GM12878 (cell line): ENCODE measurements around the gene TMSB10. TPM values are rescaled to one million over a fixed set of nuclear protein-coding genes. Genes with fewer than 3 reads are reported as not detected.

Experiments
- ATAC-seq: fragments of 200-7000 bp; cut with Tn5 transposase; 3 replicates; pipeline ENCODE4 v1.9.1; 2020; ENCODE audit warnings: mild to moderate bottlenecking, moderate library complexity
- BruUV-seq: library from RNA; stranded (reverse); fragments of 400-500 nt; replicated peaks from 2 replicates; lab custom pipeline; 2021; lab: Mats Ljungman, UMichigan
- CTCF ChIA-PET: fragments of 300-600 bp; sonication (Branson Sonifier 250); formaldehyde crosslinking; extraction: SDS; loops from one replicate; lab custom pipeline; 2021; ENCODE audit warnings: inconsistent platforms; lab: Yijun Ruan, JAX
- POLR2A ChIA-PET: fragments of 350-600 bp; formaldehyde crosslinking; extraction: SDS; loops from one replicate; lab custom pipeline; 2021; ENCODE audit warnings: inconsistent platforms; lab: Charles Lee
- RAD21 ChIA-PET: fragments of 300-600 bp; sonication (Branson Sonifier 250); formaldehyde crosslinking; loops from one replicate; lab custom pipeline; 2023; ENCODE audit warnings: antibody characterized with exemption; ENCODE audit not compliant: unreplicated experiment; lab: Charles Lee
- SMC1A ChIA-PET: fragments of 300-600 bp; sonication (Branson Sonifier 250); formaldehyde crosslinking; loops from one replicate; lab custom pipeline; 2023; ENCODE audit not compliant: unreplicated experiment, uncharacterized antibody; lab: Charles Lee
- DNase-seq: peaks from one replicate; pipeline ENCODE4 v3.0.0-alpha.2; 2011; ENCODE audit warnings: low read depth, low spot score
- FAIRE-seq: peaks from 3 replicates; lab custom pipeline; 2011; peaks lifted over from hg19 to GRCh38; lab: Jason Lieb, UNC
- H2AFZ ChIP-seq: 2 replicates; pipeline ENCODE4 v1.6.0; 2011; ENCODE audit warnings: low read depth, low read length, control low read depth; ENCODE audit not compliant: control insufficient read depth
- H3K27ac ChIP-seq: 2 replicates; pipeline ENCODE4 v1.5.1; 2011; ENCODE audit warnings: control low read depth; ENCODE audit not compliant: control insufficient read depth, insufficient read depth
- H3K27me3 ChIP-seq, 2 experiments: replicated peaks in 1 of 2; 2 replicates each; pipeline versions ENCODE4 v1.6.0 to v1.6.1; 2011; ENCODE audit warnings: low read length in 1 of 2; ENCODE audit not compliant: control insufficient read depth in 2 of 2, insufficient read depth in 2 of 2
- H3K36me3 ChIP-seq, 2 experiments: 2 replicates each; pipeline ENCODE4 v1.5.1; 2011; ENCODE audit warnings: low read length in 1 of 2; ENCODE audit not compliant: control insufficient read depth in 2 of 2, insufficient read depth in 2 of 2
- H3K4me1 ChIP-seq: 2 replicates; pipeline ENCODE4 v1.6.1; 2011; ENCODE audit warnings: mild to moderate bottlenecking, low read length, moderate library complexity, mixed read lengths; ENCODE audit not compliant: control insufficient read depth, insufficient read depth
- H3K4me2 ChIP-seq: 2 replicates; pipeline ENCODE4 v1.6.0; 2011; ENCODE audit warnings: control low read depth; ENCODE audit not compliant: control insufficient read depth, insufficient read depth
- H3K4me3 ChIP-seq: fragments of 200-600 bp; sonication (generic); 2 replicates; pipeline ENCODE4 v1.5.1; 2016
- H3K79me2 ChIP-seq: 2 replicates; pipeline ENCODE4 v1.6.0; 2011; ENCODE audit warnings: low read length; ENCODE audit not compliant: control insufficient read depth, insufficient read depth
- H3K9ac ChIP-seq: 2 replicates; pipeline ENCODE4 v1.8.0; 2011; ENCODE audit warnings: low read length, control low read depth, mixed read lengths; ENCODE audit not compliant: control insufficient read depth, insufficient read depth
- H3K9me3 ChIP-seq: replicated peaks from 3 replicates; pipeline ENCODE4 v1.5.1; 2011; ENCODE audit warnings: mild to moderate bottlenecking, low read length; ENCODE audit not compliant: control insufficient read depth, insufficient read depth
- H4K20me1 ChIP-seq: 2 replicates; pipeline ENCODE4 v1.6.0; 2011; ENCODE audit not compliant: control insufficient read depth, insufficient read depth
- ASH2L ChIP-seq: fragments of 300-600, 200-600 bp; sonication (generic); IDR thresholded peaks from 2 replicates; pipeline ENCODE4 v1.6.1; 2017; ENCODE audit warnings: low read depth, mild to moderate bottlenecking, borderline replicate concordance
- BCL11A ChIP-seq: IDR thresholded peaks from 2 replicates; pipeline ENCODE4 v1.6.1; 2011; ENCODE audit warnings: low read depth, low read length
- CHD2 ChIP-seq: IDR thresholded peaks from 2 replicates; pipeline ENCODE4 v1.6.1; 2011; ENCODE audit warnings: low read depth, low read length, improper control_type of control experiment, borderline replicate concordance
- MEF2A ChIP-seq: IDR thresholded peaks from 2 replicates; pipeline ENCODE4 v1.6.1; 2011; ENCODE audit warnings: low read depth, mild to moderate bottlenecking, low read length, moderate library complexity; ENCODE audit not compliant: insufficient read depth
- NFYB ChIP-seq: IDR thresholded peaks from 2 replicates; pipeline ENCODE4 v1.6.1; 2011; ENCODE audit warnings: low read depth, mild to moderate bottlenecking, low read length, improper control_type of control experiment, moderate library complexity; ENCODE audit not compliant: insufficient read depth
- RAD51 ChIP-seq: fragments of 450-650 bp; IDR thresholded peaks from 2 replicates; pipeline ENCODE4 v1.6.1; 2016; ENCODE audit warnings: moderate library complexity, mild to moderate bottlenecking, inconsistent platforms
- SIN3A ChIP-seq: IDR thresholded peaks from 2 replicates; pipeline ENCODE4 v1.6.1; 2012; ENCODE audit warnings: low read depth, low read length, improper control_type of control experiment
- SPI1 ChIP-seq: IDR thresholded peaks from 2 replicates; pipeline ENCODE4 v1.6.1; 2011; ENCODE audit warnings: low read depth, mild to moderate bottlenecking, low read length, moderate library complexity, borderline replicate concordance; ENCODE audit not compliant: insufficient read depth
- SREBF1 ChIP-seq: IDR thresholded peaks from 2 replicates; pipeline ENCODE4 v1.6.1; 2012; ENCODE audit warnings: mild to moderate bottlenecking, low read length
- SUZ12 ChIP-seq: fragments of 200-600 bp; sonication (generic); IDR thresholded peaks from one replicate; pipeline ENCODE4 v1.6.1; 2018; ENCODE audit warnings: antibody characterized with exemption, mild to moderate bottlenecking; ENCODE audit not compliant: unreplicated experiment
- TARDBP ChIP-seq: IDR thresholded peaks from 2 replicates; pipeline ENCODE4 v1.6.1; 2016; ENCODE audit warnings: borderline replicate concordance
- ZNF384 ChIP-seq: IDR thresholded peaks from 2 replicates; pipeline ENCODE4 v1.6.1; 2012; ENCODE audit warnings: low read depth, mild to moderate bottlenecking, low read length, improper control_type of control experiment, borderline replicate concordance
- ZZZ3 ChIP-seq: IDR thresholded peaks from 2 replicates; pipeline ENCODE4 v1.6.1; 2011; ENCODE audit warnings: low read depth; ENCODE audit not compliant: control insufficient read depth, insufficient read length
- WGBS: methylation state at CpG from one replicate; pipeline ENCODE4 v1.1.6; 2016; ENCODE audit warnings: low lambda C conversion rate; ENCODE audit not compliant: insufficient replicate concordance, insufficient coverage; ENCODE audit errors: missing lambda C conversion rate; 5-methylcytosine and 5-hydroxymethylcytosine counted together
- in situ Hi-C: fragments of 300-500 bp; cut with MboI; formaldehyde crosslinking; loops from 9 replicates; pipeline ENCODE4 v1.14.3; 2018; ENCODE audit warnings: mixed read lengths
- intact Hi-C: fragments of 100-400 bp; cut with micrococcal nuclease; formaldehyde crosslinking; loops from one replicate; pipeline ENCODE4 v1.14.2; 2022; ENCODE audit not compliant: unreplicated experiment
- polyA plus RNA-seq, 11 experiments: library from polyadenylated mRNA; depleted of rRNA in 4 of 11; unstranded in 6 of 11; stranded (reverse) in 5 of 11; fragments of >200 nt; fragmentation: Nextera tagmentation in 4 of 11; fragmentation: Illumina TruSeq in 1 of 11; extraction: Ambion mirVana in 4 of 11; extraction: Trizol in 1 of 11; gene quantifications; 1 replicate in 1 of 11; 2 replicates in 10 of 11; pipeline versions ENCODE4 v1.2.1 to v1.2.3, GENCODE V29; 2011 to 2016; ENCODE audit warnings: inconsistent platforms in 2 of 11, missing spikeins in 2 of 11, low read depth in 1 of 11
- total RNA-seq, 4 experiments: library from RNA; depleted of rRNA in 3 of 4; stranded (reverse); fragments of >200 nt in 3 of 4; fragmentation: Illumina TruSeq in 1 of 4; extraction: Trizol in 1 of 4; gene quantifications; 2 replicates each; pipeline versions ENCODE4 v1.2.1 to v1.2.3, GENCODE V29; 2013 to 2021
- TF ChIP-seq, protein P1 (sequence below): IDR thresholded peaks from 2 replicates; pipeline ENCODE4 v1.6.1; 2011; ENCODE audit warnings: mild to moderate bottlenecking, low read depth, low read length, moderate library complexity; ENCODE audit not compliant: insufficient replicate concordance
- TF ChIP-seq, protein P2 (sequence below): fragments of 450-650 bp; IDR thresholded peaks from 2 replicates; pipeline ENCODE4 v1.6.1; 2017; ENCODE audit warnings: mild to moderate bottlenecking, moderate library complexity

Gene TMSB10
- total and polyA plus RNA-seq, 10 of the 15 experiments (the other 5 are each of a cell fraction or from before 2014, with no cell fraction given) = 1,406 to 4,860 (median 3,381) TPM

DNA sequence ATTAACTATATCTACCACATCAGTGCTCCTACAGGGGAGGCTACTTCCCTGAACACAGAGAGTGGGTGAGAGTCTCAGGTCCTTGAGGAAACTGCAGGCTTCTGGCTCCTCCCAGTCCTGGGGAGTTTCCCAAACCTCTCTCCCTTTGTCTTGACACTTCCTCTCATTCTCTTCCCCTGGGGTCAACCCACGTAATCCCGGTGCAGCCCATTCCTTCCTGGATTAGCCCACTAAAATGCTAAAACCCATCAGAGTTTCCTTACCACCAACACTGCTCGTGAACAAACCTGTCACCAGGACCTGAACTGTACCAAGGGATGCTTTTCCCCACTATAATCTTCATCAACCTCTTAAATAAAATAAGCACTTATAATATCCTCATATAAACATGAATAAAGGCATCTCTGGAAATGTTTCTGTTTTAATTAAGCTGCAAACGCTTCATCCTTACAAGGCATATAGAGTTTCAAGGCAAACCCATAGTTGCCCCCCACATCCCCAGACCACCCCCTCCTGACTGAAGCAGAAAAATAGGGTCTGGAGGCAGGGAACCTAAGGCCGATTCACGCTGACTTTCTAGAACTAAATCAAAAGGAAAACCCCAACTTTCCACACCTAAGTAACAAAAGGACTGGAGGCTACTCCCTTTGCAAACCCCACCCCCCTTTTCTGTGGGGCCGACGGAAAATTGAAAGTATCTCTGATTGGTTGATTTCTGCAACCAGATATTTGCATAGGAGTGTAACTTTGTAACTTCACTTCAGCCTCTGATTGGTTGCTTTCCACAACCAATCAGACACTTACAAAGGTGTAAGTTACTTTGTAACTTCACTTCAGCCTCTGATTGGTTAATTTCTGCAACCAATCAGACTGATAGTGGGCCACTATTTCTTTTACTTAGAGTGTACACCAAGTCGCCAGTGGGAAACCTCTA, 19.0 kb downstream of the TMSB10 start:
- POLR2A ChIA-PET = interaction anchor here (1.0 to 3.9 kb wide), 10 partner anchors 12 to 96 kb away, joined by 3 to 49 read pairs (median 6); partner anchors contain the start of genes TMSB10 and TRABD2A
- peaks cover 32% of the 10 kb centered on the region for H3K4me1 ChIP-seq
- peak overlapping the region; percentile 93 for H3K4me2 ChIP-seq
- peak; percentile 64; the same call in 1 of the 2 replicates for TF ChIP-seq SPI1
- no peak for TF ChIP-seq TARDBP
- no peak for TF ChIP-seq ZZZ3
- TF ChIP-seq RAD51 = no peak
- TF ChIP-seq NFYB = peak; percentile 92
- TF ChIP-seq MEF2A = no peak
- TF ChIP-seq, protein P1, sequence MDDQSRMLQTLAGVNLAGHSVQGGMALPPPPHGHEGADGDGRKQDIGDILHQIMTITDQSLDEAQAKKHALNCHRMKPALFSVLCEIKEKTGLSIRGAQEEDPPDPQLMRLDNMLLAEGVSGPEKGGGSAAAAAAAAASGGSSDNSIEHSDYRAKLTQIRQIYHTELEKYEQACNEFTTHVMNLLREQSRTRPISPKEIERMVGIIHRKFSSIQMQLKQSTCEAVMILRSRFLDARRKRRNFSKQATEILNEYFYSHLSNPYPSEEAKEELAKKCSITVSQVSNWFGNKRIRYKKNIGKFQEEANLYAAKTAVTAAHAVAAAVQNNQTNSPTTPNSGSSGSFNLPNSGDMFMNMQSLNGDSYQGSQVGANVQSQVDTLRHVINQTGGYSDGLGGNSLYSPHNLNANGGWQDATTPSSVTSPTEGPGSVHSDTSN = no peak
- no peak for TF ChIP-seq SREBF1
- TF ChIP-seq CHD2 = 0 out of 2 replicates have a peak, but pooled peaks have one; percentile 37
- TF ChIP-seq, protein P2, sequence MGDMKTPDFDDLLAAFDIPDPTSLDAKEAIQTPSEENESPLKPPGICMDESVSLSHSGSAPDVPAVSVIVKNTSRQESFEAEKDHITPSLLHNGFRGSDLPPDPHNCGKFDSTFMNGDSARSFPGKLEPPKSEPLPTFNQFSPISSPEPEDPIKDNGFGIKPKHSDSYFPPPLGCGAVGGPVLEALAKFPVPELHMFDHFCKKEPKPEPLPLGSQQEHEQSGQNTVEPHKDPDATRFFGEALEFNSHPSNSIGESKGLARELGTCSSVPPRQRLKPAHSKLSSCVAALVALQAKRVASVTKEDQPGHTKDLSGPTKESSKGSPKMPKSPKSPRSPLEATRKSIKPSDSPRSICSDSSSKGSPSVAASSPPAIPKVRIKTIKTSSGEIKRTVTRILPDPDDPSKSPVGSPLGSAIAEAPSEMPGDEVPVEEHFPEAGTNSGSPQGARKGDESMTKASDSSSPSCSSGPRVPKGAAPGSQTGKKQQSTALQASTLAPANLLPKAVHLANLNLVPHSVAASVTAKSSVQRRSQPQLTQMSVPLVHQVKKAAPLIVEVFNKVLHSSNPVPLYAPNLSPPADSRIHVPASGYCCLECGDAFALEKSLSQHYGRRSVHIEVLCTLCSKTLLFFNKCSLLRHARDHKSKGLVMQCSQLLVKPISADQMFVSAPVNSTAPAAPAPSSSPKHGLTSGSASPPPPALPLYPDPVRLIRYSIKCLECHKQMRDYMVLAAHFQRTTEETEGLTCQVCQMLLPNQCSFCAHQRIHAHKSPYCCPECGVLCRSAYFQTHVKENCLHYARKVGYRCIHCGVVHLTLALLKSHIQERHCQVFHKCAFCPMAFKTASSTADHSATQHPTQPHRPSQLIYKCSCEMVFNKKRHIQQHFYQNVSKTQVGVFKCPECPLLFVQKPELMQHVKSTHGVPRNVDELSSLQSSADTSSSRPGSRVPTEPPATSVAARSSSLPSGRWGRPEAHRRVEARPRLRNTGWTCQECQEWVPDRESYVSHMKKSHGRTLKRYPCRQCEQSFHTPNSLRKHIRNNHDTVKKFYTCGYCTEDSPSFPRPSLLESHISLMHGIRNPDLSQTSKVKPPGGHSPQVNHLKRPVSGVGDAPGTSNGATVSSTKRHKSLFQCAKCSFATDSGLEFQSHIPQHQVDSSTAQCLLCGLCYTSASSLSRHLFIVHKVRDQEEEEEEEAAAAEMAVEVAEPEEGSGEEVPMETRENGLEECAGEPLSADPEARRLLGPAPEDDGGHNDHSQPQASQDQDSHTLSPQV = no peak
- TF ChIP-seq SIN3A = no peak
- no peak for TF ChIP-seq SUZ12
- TF ChIP-seq ASH2L = no peak
- TF ChIP-seq ZNF384 = no peak
- no peak for TF ChIP-seq BCL11A

More for the DNA sequence above, 19.0 kb downstream of the TMSB10 start:
- in situ Hi-C loops (loop anchor here (5.0 to 25.0 kb wide), 4 partner anchors 88 to 1513 kb away; partner anchors contain the start of gene KDM3A), intact Hi-C loops (loop anchor here (1.0 to 5.0 kb wide), 5 partner anchors 42 to 429 kb away; no protein-coding TSS in a partner anchor)
- Histone ChIP-seq H3K27ac (peak overlapping the region; percentile 82), H3K27me3 (no peaks in the 10 kb centered on the region), H4K20me1 (no peaks in the 10 kb centered on the region), H3K36me3 (no peaks in the 10 kb centered on the region), H3K4me3 (peak overlapping the region; percentile 18), H3K9me3 (no peaks in the 10 kb centered on the region), H2AFZ (peak overlapping the region; percentile 68), H3K79me2 (peaks cover 18% of the 10 kb centered on the region), H3K9ac (peak overlapping the region; percentile 65)
- FAIRE-seq = no peak
- CTCF ChIA-PET = interaction anchor here (0.7 to 4.8 kb wide), 42 partner anchors 8 to 632 kb away, joined by 3 to 275 read pairs (median 8); partner anchors contain the start of genes KCMF1 and TRABD2A
- WGBS = 8% methylated on average over 9 of the region's 9 CpGs
- SMC1A ChIA-PET = interaction anchor here (0.7 to 7.9 kb wide), 23 partner anchors 18 to 432 kb away, joined by 3 to 176 read pairs (median 11); partner anchors contain the start of genes KCMF1, TMSB10 and TRABD2A
- RAD21 ChIA-PET = interaction anchor here (1.0 to 4.5 kb wide), 22 partner anchors 15 to 432 kb away, joined by 3 to 141 read pairs (median 14); partner anchors contain the start of genes KCMF1, TMSB10 and TRABD2A
- TSS peak; percentile 90 for BruUV-seq
- ATAC-seq = peak; percentile 59
- DNase-seq = peak; percentile 87
